WTC11 (cell line): Measurements from ENCODE around the gene SPN. TPM values are rescaled to one million over a fixed set of nuclear protein-coding genes. Genes with fewer than 3 reads are reported as not detected.

Experiments
- ATAC-seq: fragments of 200-7000 bp; cut with Tn5 transposase; 2 replicates; pipeline ENCODE4 v1.10.0; 2021; ENCODE audit warnings: mild to moderate bottlenecking, moderate library complexity
- CTCF ChIA-PET: fragments of 300-600 bp; sonication (Branson Sonifier 250); formaldehyde crosslinking; loops from one replicate; lab custom pipeline; 2021; ENCODE audit warnings: antibody characterized with exemption; lab: Charles Lee
- POLR2A ChIA-PET: fragments of 350-600 bp; sonication (Branson Sonifier 250); formaldehyde crosslinking; loops from one replicate; lab custom pipeline; 2021; ENCODE audit warnings: antibody characterized with exemption; lab: Charles Lee
- DNase-seq: peaks from one replicate; pipeline ENCODE4 v3.0.0; 2021; ENCODE audit warnings: low spot score
- H3K27ac Mint-ChIP-seq: 2 replicates; pipeline ENCODE4 v1.8.0; 2021; ENCODE audit warnings: mixed read lengths
- H3K27me3 Mint-ChIP-seq: 2 replicates; pipeline ENCODE4 v1.8.0; 2021; ENCODE audit warnings: low read depth, mild to moderate bottlenecking, moderate library complexity, mixed read lengths
- H3K36me3 Mint-ChIP-seq: 2 replicates; pipeline ENCODE4 v1.8.0; 2021; ENCODE audit warnings: mixed read lengths
- H3K4me1 Mint-ChIP-seq: 2 replicates; pipeline ENCODE4 v1.8.0; 2022; ENCODE audit warnings: mixed read lengths
- H3K4me3 Mint-ChIP-seq: 2 replicates; pipeline ENCODE4 v1.8.0; 2021; ENCODE audit warnings: mild to moderate bottlenecking, moderate library complexity, mixed read lengths
- H3K9me3 Mint-ChIP-seq: 2 replicates; pipeline ENCODE4 v1.8.0; 2021; ENCODE audit warnings: mixed read lengths
- ATF1 ChIP-seq: sonication (generic); formaldehyde crosslinking; IDR thresholded peaks from 2 replicates; pipeline ENCODE4 v1.8.1; 2023; ENCODE audit warnings: mild to moderate bottlenecking, moderate library complexity, missing genetic modification reagents
- ATF3 ChIP-seq: sonication (generic); formaldehyde crosslinking; conservative IDR thresholded peaks from 2 replicates; pipeline ENCODE4 v1.8.1; 2022; ENCODE audit warnings: mild to moderate bottlenecking, missing genetic modification reagents
- GTF2I ChIP-seq: fragments of 250-450 bp; sonication (Bioruptor Pico); conservative IDR thresholded peaks from 2 replicates; pipeline ENCODE4 v1.4.0; 2021; ENCODE audit warnings: mild to moderate bottlenecking
- HMGA2 ChIP-seq: fragments of 250-450 bp; sonication (Bioruptor Pico); IDR thresholded peaks from 2 replicates; pipeline ENCODE4 v1.4.0; 2021; ENCODE audit warnings: mild to moderate bottlenecking, moderate library complexity
- IRF2 ChIP-seq: sonication (generic); formaldehyde crosslinking; IDR thresholded peaks from 2 replicates; pipeline ENCODE4 v1.8.0; 2022; ENCODE audit warnings: low read depth, missing genetic modification reagents, borderline replicate concordance
- NFATC4 ChIP-seq: fragments of 250-450 bp; sonication (Bioruptor Pico); IDR thresholded peaks from 2 replicates; pipeline ENCODE4 v1.9.0; 2021; ENCODE audit warnings: mild to moderate bottlenecking
- RELA ChIP-seq: sonication (generic); formaldehyde crosslinking; IDR thresholded peaks from 2 replicates; pipeline ENCODE4 v1.8.1; 2022; ENCODE audit warnings: missing genetic modification reagents, mild to moderate bottlenecking, borderline replicate concordance
- SMAD3 ChIP-seq: sonication (generic); formaldehyde crosslinking; IDR thresholded peaks from 2 replicates; pipeline ENCODE4 v1.8.0; 2022; ENCODE audit warnings: missing genetic modification reagents, mild to moderate bottlenecking, borderline replicate concordance
- SP1 ChIP-seq: sonication (generic); formaldehyde crosslinking; conservative IDR thresholded peaks from 2 replicates; pipeline ENCODE4 v1.8.1; 2022; ENCODE audit warnings: missing genetic modification reagents
- TEAD4 ChIP-seq: sonication (generic); formaldehyde crosslinking; IDR thresholded peaks from 2 replicates; pipeline ENCODE4 v1.8.0; 2022; ENCODE audit warnings: mild to moderate bottlenecking, missing genetic modification reagents
- ZNF416 ChIP-seq: fragments of 250-450 bp; sonication (Bioruptor Pico); IDR thresholded peaks from 2 replicates; pipeline ENCODE4 v1.9.0; 2021; ENCODE audit warnings: mild to moderate bottlenecking, inconsistent platforms
- total RNA-seq: library from RNA; stranded (reverse); gene quantifications from 3 replicates; pipeline ENCODE4 v1.2.3, GENCODE V29; 2021
- TF ChIP-seq, protein P1 (sequence below): sonication (generic); formaldehyde crosslinking; IDR thresholded peaks from 2 replicates; pipeline ENCODE4 v1.8.1; 2023; ENCODE audit warnings: mild to moderate bottlenecking, moderate library complexity, missing genetic modification reagents
- TF ChIP-seq, protein P2 (sequence below): sonication (generic); formaldehyde crosslinking; IDR thresholded peaks from 2 replicates; pipeline ENCODE4 v1.8.1; 2023; ENCODE audit warnings: mild to moderate bottlenecking, missing genetic modification reagents, moderate library complexity
- TF ChIP-seq, protein P3 (sequence below): sonication (generic); formaldehyde crosslinking; IDR thresholded peaks from 2 replicates; pipeline ENCODE4 v1.8.0; 2022; ENCODE audit warnings: mild to moderate bottlenecking, missing genetic modification reagents
- TF ChIP-seq, protein P4 (sequence below): sonication (generic); formaldehyde crosslinking; IDR thresholded peaks from 2 replicates; pipeline ENCODE4 v1.8.1; 2023; ENCODE audit warnings: mild to moderate bottlenecking, missing genetic modification reagents
- TF ChIP-seq, protein P5 (sequence below): sonication (generic); formaldehyde crosslinking; IDR thresholded peaks from 2 replicates; pipeline ENCODE4 v1.8.1; 2022; ENCODE audit warnings: mild to moderate bottlenecking, moderate library complexity, missing genetic modification reagents

Gene SPN
- total RNA-seq, 1 experiment from 2014 or later = 2.3 TPM

- TF ChIP-seq, protein P1, sequence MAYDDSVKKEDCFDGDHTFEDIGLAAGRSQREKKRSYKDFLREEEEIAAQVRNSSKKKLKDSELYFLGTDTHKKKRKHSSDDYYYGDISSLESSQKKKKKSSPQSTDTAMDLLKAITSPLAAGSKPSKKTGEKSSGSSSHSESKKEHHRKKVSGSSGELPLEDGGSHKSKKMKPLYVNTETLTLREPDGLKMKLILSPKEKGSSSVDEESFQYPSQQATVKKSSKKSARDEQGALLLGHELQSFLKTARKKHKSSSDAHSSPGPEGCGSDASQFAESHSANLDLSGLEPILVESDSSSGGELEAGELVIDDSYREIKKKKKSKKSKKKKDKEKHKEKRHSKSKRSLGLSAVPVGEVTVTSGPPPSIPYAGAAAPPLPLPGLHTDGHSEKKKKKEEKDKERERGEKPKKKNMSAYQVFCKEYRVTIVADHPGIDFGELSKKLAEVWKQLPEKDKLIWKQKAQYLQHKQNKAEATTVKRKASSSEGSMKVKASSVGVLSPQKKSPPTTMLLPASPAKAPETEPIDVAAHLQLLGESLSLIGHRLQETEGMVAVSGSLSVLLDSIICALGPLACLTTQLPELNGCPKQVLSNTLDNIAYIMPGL = no peak
- TF ChIP-seq NFATC4 (CRISPR knock-in tag) (0 out of 2 replicates have a peak, but pooled peaks have one; percentile 9), ZNF416 (no peak), SMAD3 (CRISPR knock-in tag) (no peak), GTF2I (no peak), TEAD4 (CRISPR knock-in tag) (no peak), IRF2 (CRISPR knock-in tag) (no peak)
- TF ChIP-seq, protein P2, sequence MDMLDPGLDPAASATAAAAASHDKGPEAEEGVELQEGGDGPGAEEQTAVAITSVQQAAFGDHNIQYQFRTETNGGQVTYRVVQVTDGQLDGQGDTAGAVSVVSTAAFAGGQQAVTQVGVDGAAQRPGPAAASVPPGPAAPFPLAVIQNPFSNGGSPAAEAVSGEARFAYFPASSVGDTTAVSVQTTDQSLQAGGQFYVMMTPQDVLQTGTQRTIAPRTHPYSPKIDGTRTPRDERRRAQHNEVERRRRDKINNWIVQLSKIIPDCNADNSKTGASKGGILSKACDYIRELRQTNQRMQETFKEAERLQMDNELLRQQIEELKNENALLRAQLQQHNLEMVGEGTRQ (CRISPR knock-in tag) = peak; percentile 81
- TF ChIP-seq, protein P3, sequence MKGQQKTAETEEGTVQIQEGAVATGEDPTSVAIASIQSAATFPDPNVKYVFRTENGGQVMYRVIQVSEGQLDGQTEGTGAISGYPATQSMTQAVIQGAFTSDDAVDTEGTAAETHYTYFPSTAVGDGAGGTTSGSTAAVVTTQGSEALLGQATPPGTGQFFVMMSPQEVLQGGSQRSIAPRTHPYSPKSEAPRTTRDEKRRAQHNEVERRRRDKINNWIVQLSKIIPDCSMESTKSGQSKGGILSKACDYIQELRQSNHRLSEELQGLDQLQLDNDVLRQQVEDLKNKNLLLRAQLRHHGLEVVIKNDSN (CRISPR knock-in tag) = peak; percentile 78
Measured at GRCh38 chr16:29710227-29711219, 47.5 kb downstream of the SPN start (continued).

GRCh38 chr16:29712809-29713208 is 49.8 kb downstream of the SPN start:
- peak overlapping the region; percentile 75 for H3K27ac Mint-ChIP-seq
- peaks cover 9% of the 10 kb centered on the region for H3K9me3 Mint-ChIP-seq
- TF ChIP-seq ATF1 (CRISPR knock-in tag) = no peak
- TF ChIP-seq HMGA2 = 0 out of 2 replicates have a peak, but pooled peaks have one; percentile 73
- TF ChIP-seq, protein P4, sequence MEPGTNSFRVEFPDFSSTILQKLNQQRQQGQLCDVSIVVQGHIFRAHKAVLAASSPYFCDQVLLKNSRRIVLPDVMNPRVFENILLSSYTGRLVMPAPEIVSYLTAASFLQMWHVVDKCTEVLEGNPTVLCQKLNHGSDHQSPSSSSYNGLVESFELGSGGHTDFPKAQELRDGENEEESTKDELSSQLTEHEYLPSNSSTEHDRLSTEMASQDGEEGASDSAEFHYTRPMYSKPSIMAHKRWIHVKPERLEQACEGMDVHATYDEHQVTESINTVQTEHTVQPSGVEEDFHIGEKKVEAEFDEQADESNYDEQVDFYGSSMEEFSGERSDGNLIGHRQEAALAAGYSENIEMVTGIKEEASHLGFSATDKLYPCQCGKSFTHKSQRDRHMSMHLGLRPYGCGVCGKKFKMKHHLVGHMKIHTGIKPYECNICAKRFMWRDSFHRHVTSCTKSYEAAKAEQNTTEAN (CRISPR knock-in tag) = no peak
- TF ChIP-seq, protein P5, sequence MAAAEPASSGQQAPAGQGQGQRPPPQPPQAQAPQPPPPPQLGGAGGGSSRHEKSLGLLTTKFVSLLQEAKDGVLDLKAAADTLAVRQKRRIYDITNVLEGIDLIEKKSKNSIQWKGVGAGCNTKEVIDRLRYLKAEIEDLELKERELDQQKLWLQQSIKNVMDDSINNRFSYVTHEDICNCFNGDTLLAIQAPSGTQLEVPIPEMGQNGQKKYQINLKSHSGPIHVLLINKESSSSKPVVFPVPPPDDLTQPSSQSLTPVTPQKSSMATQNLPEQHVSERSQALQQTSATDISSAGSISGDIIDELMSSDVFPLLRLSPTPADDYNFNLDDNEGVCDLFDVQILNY (CRISPR knock-in tag) = no peak
- TF ChIP-seq ATF3 = no peak
- TF ChIP-seq, all 79 proteins: peak for 1
- Mint-ChIP-seq H3K27me3 (no peaks in the 10 kb centered on the region), H3K4me3 (peak overlapping the region; percentile 95), H3K36me3 (peaks cover 69% of the 10 kb centered on the region), H3K4me1 (peaks cover 65% of the 10 kb centered on the region)
- DNase-seq (no peak), ATAC-seq (no peak)
- ChIA-PET POLR2A (interaction anchor here (0.6 to 1.0 kb wide), 2 partner anchors 12 to 921 kb away, joined by 3 to 4 read pairs; no protein-coding TSS in a partner anchor), CTCF (interaction anchor here (1.2 to 1.3 kb wide), 2 partner anchors 12 to 21 kb away, joined by 4 read pairs; no protein-coding TSS in a partner anchor)

- peaks cover 71% of the 10 kb centered on the region for H3K36me3 Mint-ChIP-seq
- 0 out of 2 replicates have a peak overlapping the region, but pooled peaks have one; percentile 10 for H3K4me3 Mint-ChIP-seq
- H3K27ac Mint-ChIP-seq = no peak overlapping the region
- POLR2A ChIA-PET = interaction anchor here (0.5 to 0.6 kb wide), 2 partner anchors 38 to 70 kb away, joined by 3 to 8 read pairs; no protein-coding TSS in a partner anchor
- no peaks in the 10 kb centered on the region for H3K27me3 Mint-ChIP-seq
- no peak for ATAC-seq
- TF ChIP-seq SP1 (CRISPR knock-in tag) (no peak), RELA (no peak)
- CTCF ChIA-PET = interaction anchor here (4.1 kb wide), 1 partner anchor 14 kb away, joined by 17 read pairs; no protein-coding TSS in a partner anchor
- H3K9me3 Mint-ChIP-seq = peaks cover 9% of the 10 kb centered on the region
- peaks cover 69% of the 10 kb centered on the region for H3K4me1 Mint-ChIP-seq
- no peak for DNase-seq
Measured at GRCh38 chr16:29714396-29714795, 51.3 kb downstream of the SPN start.
